HG02798 (cell line): ENCODE measurements around the gene ATP9B.

Experiments
- ATAC-seq: cut with Tn5 transposase; IDR thresholded peaks from one replicate; pipeline ENCODE4 v1.9.1; 2021; ENCODE audit warnings: mild to moderate bottlenecking; ENCODE audit not compliant: unreplicated experiment, poor library complexity

The ATP9B gene

GRCh38 chr18:79068937-79069716 lies at the start of gene ATP9B:
TSS of gene ATP9B (plus strand) at chr18:79069394. CDS start at chr18:79069411, 17 bp downstream.
- ATAC-seq = peak; percentile 92

- ATAC-seq = no peak
These were observed 49.3 kb upstream of the ATP9B start for GRCh38 chr18:79019881-79020280.

- ATAC-seq = no peak
These were observed 46.6 kb upstream of the ATP9B start for GRCh38 chr18:79022603-79023002.

- no peak for ATAC-seq
These were observed 42.7 kb upstream of the ATP9B start for GRCh38 chr18:79026491-79026890.

- no peak for ATAC-seq
These were observed 38.5 kb upstream of the ATP9B start for GRCh38 chr18:79030680-79031079.

GRCh38 chr18:79042276-79042675 lies 26.9 kb upstream of the ATP9B start:
- no peak for ATAC-seq

GRCh38 chr18:79043288-79043687 lies 25.9 kb upstream of the ATP9B start:
- no peak for ATAC-seq

- no peak for ATAC-seq
These were observed 22.7 kb upstream of the ATP9B start for GRCh38 chr18:79046522-79046921.

GRCh38 chr18:79047556-79048244 lies 21.5 kb upstream of the ATP9B start:
- no peak for ATAC-seq

- no peak for ATAC-seq
These were observed 21.0 kb upstream of the ATP9B start for GRCh38 chr18:79048245-79048632.

GRCh38 chr18:79049506-79049905 lies 19.7 kb upstream of the ATP9B start:
- no peak for ATAC-seq

- ATAC-seq = no peak
These were observed 19.2 kb upstream of the ATP9B start for GRCh38 chr18:79050005-79050404.

- no peak for ATAC-seq
These were observed 12.3 kb upstream of the ATP9B start for GRCh38 chr18:79056827-79057367.

GRCh38 chr18:79058007-79058406 lies 11.2 kb upstream of the ATP9B start:
- ATAC-seq = peak; percentile 68

GRCh38 chr18:79062806-79063205 lies 6.4 kb upstream of the ATP9B start:
- no peak for ATAC-seq

GRCh38 chr18:79064228-79064627 lies 5.0 kb upstream of the ATP9B start:
- no peak for ATAC-seq

GRCh38 chr18:79065802-79066201 lies 3.4 kb upstream of the ATP9B start:
- no peak for ATAC-seq

- no peak for ATAC-seq
These were observed 1.6 kb upstream of the ATP9B start for GRCh38 chr18:79067611-79068010.

GRCh38 chr18:79068341-79068936 lies 755 bp upstream of the ATP9B start:
- peak; percentile 1 for ATAC-seq

GRCh38 chr18:79069717-79070151 lies 540 bp downstream of the ATP9B start:
- ATAC-seq = no peak

GRCh38 chr18:79070486-79070885 lies 1.3 kb downstream of the ATP9B start:
- ATAC-seq = no peak
